IMR-90 (cell line): ENCODE results near the gene C6orf15.

Experiments
- CTCF ChIP-seq: conservative IDR thresholded peaks from 2 replicates; pipeline ENCODE4 v1.5.1; 2012; ENCODE audit warnings: mild to moderate bottlenecking, low read depth, low read length, improper control_type of control experiment
- ELK1 ChIP-seq: fragments of 150-350 bp; IDR thresholded peaks from 2 replicates; pipeline ENCODE4 v1.6.1; 2016; ENCODE audit warnings: low read depth, mild to moderate bottlenecking, low read length, moderate library complexity, borderline replicate concordance
- MAFK ChIP-seq: IDR thresholded peaks from 2 replicates; pipeline ENCODE4 v1.6.1; 2012; ENCODE audit warnings: low read depth, low read length, improper control_type of control experiment
- POLR2A ChIP-seq: IDR thresholded peaks from 2 replicates; pipeline ENCODE4 v1.6.1; 2012; ENCODE audit warnings: mild to moderate bottlenecking, low read depth, low read length

GRCh38 chr6:31096215-31096614, 16.2 kb downstream of the C6orf15 start:
- TF ChIP-seq CTCF, result no peak
- no peak for TF ChIP-seq MAFK
- no peak for TF ChIP-seq POLR2A
- no peak for TF ChIP-seq ELK1
